ENCODE results near the gene LDB2. TPM values are rescaled to one million over a fixed set of nuclear protein-coding genes. Genes with fewer than 3 reads are reported as not detected.
A peak's percentile ranks its signal among the peaks of the same experiment; 100 is the strongest.

The LDB2 gene
- total and polyA plus RNA-seq, 2 of the 8 experiments (the other 6 are each of a cell fraction or from before 2014, with no cell fraction given): 57.0 to 140 TPM

GRCh38 chr4:16843831-16844508, 54.5 kb downstream of the LDB2 start:
- no peak overlapping the region for H2BK20ac ChIP-seq (ENCODE audit: low read length)
- H2BK15ac ChIP-seq (ENCODE audit: low read length): no peak overlapping the region
- no peaks in the 10 kb centered on the region for H3K79me1 ChIP-seq (ENCODE audit: low read depth, low read length)
- peaks cover 0 to 23% of the 10 kb centered on the region in 2 experiments; a peak in 2 of 4 replicates for H3K79me2 ChIP-seq (ENCODE audit: control insufficient read depth in 1 of 2, insufficient read depth in 2 of 2, low read length in 2 of 2)
- no peaks in the 10 kb centered on the region for H3K36me3 ChIP-seq (ENCODE audit: control insufficient read depth in 2 of 4, insufficient read depth in 4 of 4, low read length in 3 of 4)
- H3K23me2 ChIP-seq (ENCODE audit: low read depth, low read length): no peaks in the 10 kb centered on the region
- no peak overlapping the region for H3K56ac ChIP-seq (replicated peaks; ENCODE audit: insufficient read length, low read depth, low read length)
- DNase-seq (ENCODE audit: low read depth in 1 of 2, low spot score in 2 of 2) (no peak), FAIRE-seq (no peak)
- ChIA-PET POLR2A (ENCODE audit: partially characterized antibody) (no interaction called here), CTCF (ENCODE audit: partially characterized antibody) (interaction anchor here (0.6 to 1.0 kb wide), 2 partner anchors 26 to 29 kb away, joined by 3 read pairs; no protein-coding TSS in a partner anchor)
- H3K9ac ChIP-seq (replicated peaks in 1 of 4; ENCODE audit: extremely low read depth in 1 of 4, low read depth in 3 of 4, low read length in 3 of 4): no peak overlapping the region
- H3K4ac ChIP-seq (replicated peaks; ENCODE audit: insufficient read length, low read depth, low read length): no peak overlapping the region
- no peak overlapping the region for H2BK12ac ChIP-seq (ENCODE audit: low read depth, low read length)
- no peaks in the 10 kb centered on the region for H3K9me3 ChIP-seq (ENCODE audit: insufficient read depth in 2 of 2, low read depth in 1 of 2, low read length in 1 of 2)
- no peak overlapping the region for H4K91ac ChIP-seq (replicated peaks; ENCODE audit: insufficient read length, low read length)
- H3K4me2 ChIP-seq (ENCODE audit: insufficient read depth in 1 of 2, low read depth in 2 of 2, low read length in 2 of 2): no peak overlapping the region
- H4K5ac ChIP-seq (ENCODE audit: insufficient read length, low read depth, low read length): peak overlapping the region; percentile 15
- H3K18ac ChIP-seq (ENCODE audit: extremely low read depth, low read length): no peak overlapping the region; the same call in 1 of the 2 replicates
- H3K23ac ChIP-seq (ENCODE audit: insufficient read length): no peak overlapping the region
- no peak overlapping the region for H2BK5ac ChIP-seq (ENCODE audit: low read depth, low read length)
- no peak overlapping the region for H2BK120ac ChIP-seq (replicated peaks; ENCODE audit: low read depth, low read length)
- no peak overlapping the region for H3K27ac ChIP-seq (ENCODE audit: low read depth, low read length)
- H4K8ac ChIP-seq (ENCODE audit: extremely low read depth, insufficient read depth, low read length): no peak overlapping the region
- 79% methylated on average over 4 of the region's 6 CpGs; no CpG with 5 or more reads in 1 of the 2 experiments for WGBS, 2 experiments (ENCODE audit: extremely low coverage in 1 of 2, insufficient coverage in 1 of 2, insufficient read length in 1 of 2, insufficient replicate concordance in 2 of 2, low coverage in 1 of 2, low lambda C conversion rate in 2 of 2, missing lambda C conversion rate in 1 of 2)
- no peaks in the 10 kb centered on the region for H3K27me3 ChIP-seq (replicated peaks in 1 of 4; ENCODE audit: control insufficient read depth in 3 of 4, extremely low read depth in 1 of 4, insufficient read depth in 3 of 4, low read length in 3 of 4)
- H2AFZ ChIP-seq (ENCODE audit: low read length): no peak overlapping the region
- peaks cover 4 to 28% (median 15%) of the 10 kb centered on the region in 4 experiments for H3K4me1 ChIP-seq (replicated peaks in 1 of 4; ENCODE audit: control insufficient read depth in 3 of 4, insufficient read depth in 4 of 4, low read length in 3 of 4)
- H2AK5ac ChIP-seq (ENCODE audit: low read depth, low read length): no peak overlapping the region
- H3K14ac ChIP-seq (ENCODE audit: insufficient read length): no peak overlapping the region
- TF ChIP-seq JUN (IDR thresholded peaks at IDR 0.05; ENCODE audit: low read depth, low read length): no peak
- peak; percentile 25; the same call in 1 of the 2 replicates for TF ChIP-seq JUND (IDR thresholded peaks at IDR 0.05; ENCODE audit: low read length)
- peak; percentile 69; the same call in 1 of the 2 replicates for TF ChIP-seq KDM1A (IDR thresholded peaks at IDR 0.05; ENCODE audit: borderline replicate concordance, low read length)
- H3K4me3 ChIP-seq (ENCODE audit: extremely low read depth in 1 of 4, insufficient read depth in 2 of 4, low read depth in 3 of 4, low read length in 4 of 4): no peak overlapping the region
- no peaks in the 10 kb centered on the region for H4K20me1 ChIP-seq (replicated peaks in 1 of 2; ENCODE audit: control insufficient read depth in 1 of 2, insufficient read depth in 2 of 2, low read length in 2 of 2)

Measured in H1 (cell line).